ENCODE data around the gene VPS45.

DNA sequence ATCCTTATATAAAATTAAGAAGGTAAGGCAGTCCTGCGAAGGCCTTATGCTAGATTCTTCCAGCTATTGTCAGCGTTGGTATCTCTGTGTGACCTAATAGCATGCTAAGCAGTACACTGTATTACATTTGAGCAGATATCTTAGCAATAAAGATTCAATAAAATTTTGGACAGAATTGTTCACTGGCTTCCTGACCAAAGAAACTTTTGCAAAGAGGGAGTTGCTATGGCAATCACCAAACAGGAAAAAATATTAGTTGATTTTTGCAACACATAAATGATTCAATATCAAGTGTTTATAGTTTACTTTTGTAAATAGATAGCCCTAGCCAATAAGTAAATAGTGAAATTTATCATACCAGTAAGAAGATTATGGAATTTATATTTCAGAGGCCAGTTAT, 51.1 kb downstream of the VPS45 start:
- TF ChIP-seq, protein P1, sequence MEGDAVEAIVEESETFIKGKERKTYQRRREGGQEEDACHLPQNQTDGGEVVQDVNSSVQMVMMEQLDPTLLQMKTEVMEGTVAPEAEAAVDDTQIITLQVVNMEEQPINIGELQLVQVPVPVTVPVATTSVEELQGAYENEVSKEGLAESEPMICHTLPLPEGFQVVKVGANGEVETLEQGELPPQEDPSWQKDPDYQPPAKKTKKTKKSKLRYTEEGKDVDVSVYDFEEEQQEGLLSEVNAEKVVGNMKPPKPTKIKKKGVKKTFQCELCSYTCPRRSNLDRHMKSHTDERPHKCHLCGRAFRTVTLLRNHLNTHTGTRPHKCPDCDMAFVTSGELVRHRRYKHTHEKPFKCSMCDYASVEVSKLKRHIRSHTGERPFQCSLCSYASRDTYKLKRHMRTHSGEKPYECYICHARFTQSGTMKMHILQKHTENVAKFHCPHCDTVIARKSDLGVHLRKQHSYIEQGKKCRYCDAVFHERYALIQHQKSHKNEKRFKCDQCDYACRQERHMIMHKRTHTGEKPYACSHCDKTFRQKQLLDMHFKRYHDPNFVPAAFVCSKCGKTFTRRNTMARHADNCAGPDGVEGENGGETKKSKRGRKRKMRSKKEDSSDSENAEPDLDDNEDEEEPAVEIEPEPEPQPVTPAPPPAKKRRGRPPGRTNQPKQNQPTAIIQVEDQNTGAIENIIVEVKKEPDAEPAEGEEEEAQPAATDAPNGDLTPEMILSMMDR (tag by site-specific recombination; IDR thresholded peaks at IDR 0.05): no peak
- TF ChIP-seq HOXA7 (CRISPR knock-in tag; IDR thresholded peaks at IDR 0.05; ENCODE audit: borderline replicate concordance): no peak
